ENCODE data around the gene HDAC4.

HDAC4 gene

GRCh38 chr2:239226677-239227581 is 173.9 kb downstream of the HDAC4 start:
- in situ Hi-C loops (cut with MboI; ENCODE audit: low sequenced_read_pairs) = no loop called here

GRCh38 chr2:239225871-239226561 is 174.8 kb downstream of the HDAC4 start:
- in situ Hi-C loops (cut with MboI; ENCODE audit: low sequenced_read_pairs) = no loop called here

GRCh38 chr2:239225371-239225851 is 175.4 kb downstream of the HDAC4 start:
- in situ Hi-C loops (cut with MboI; ENCODE audit: low sequenced_read_pairs) = no loop called here

- in situ Hi-C loops (cut with MboI; ENCODE audit: low sequenced_read_pairs) = no loop called here
Measured at GRCh38 chr2:239224955-239225354, 175.9 kb downstream of the HDAC4 start.

GRCh38 chr2:239224199-239224570 is 176.6 kb downstream of the HDAC4 start:
- in situ Hi-C loops (cut with MboI; ENCODE audit: low sequenced_read_pairs) = no loop called here

- in situ Hi-C loops (cut with MboI; ENCODE audit: low sequenced_read_pairs) = no loop called here
Measured at GRCh38 chr2:239223310-239224198, 177.3 kb downstream of the HDAC4 start.

- in situ Hi-C loops (cut with MboI; ENCODE audit: low sequenced_read_pairs) = no loop called here
Measured at GRCh38 chr2:239222706-239223309, 178.0 kb downstream of the HDAC4 start.

- in situ Hi-C loops (cut with MboI; ENCODE audit: low sequenced_read_pairs) = no loop called here
Measured at GRCh38 chr2:239222312-239222660, 178.5 kb downstream of the HDAC4 start.

- in situ Hi-C loops (cut with MboI; ENCODE audit: low sequenced_read_pairs) = no loop called here
Measured at GRCh38 chr2:239220981-239221396, 179.8 kb downstream of the HDAC4 start.

GRCh38 chr2:239220341-239220740 is 180.5 kb downstream of the HDAC4 start:
- in situ Hi-C loops (cut with MboI; ENCODE audit: low sequenced_read_pairs) = no loop called here

GRCh38 chr2:239216614-239217273 is 184.1 kb downstream of the HDAC4 start:
- in situ Hi-C loops (cut with MboI; ENCODE audit: low sequenced_read_pairs) = no loop called here

- in situ Hi-C loops (cut with MboI; ENCODE audit: low sequenced_read_pairs) = no loop called here
Measured at GRCh38 chr2:239215988-239216613, 184.7 kb downstream of the HDAC4 start.

- in situ Hi-C loops (cut with MboI; ENCODE audit: low sequenced_read_pairs) = no loop called here
Measured at GRCh38 chr2:239215136-239215925, 185.5 kb downstream of the HDAC4 start.

- in situ Hi-C loops (cut with MboI; ENCODE audit: low sequenced_read_pairs) = no loop called here
Measured at GRCh38 chr2:239214725-239215124, 186.1 kb downstream of the HDAC4 start.

- in situ Hi-C loops (cut with MboI; ENCODE audit: low sequenced_read_pairs) = no loop called here
Measured at GRCh38 chr2:239213643-239214101, 187.1 kb downstream of the HDAC4 start.

GRCh38 chr2:239212929-239213642 is 187.7 kb downstream of the HDAC4 start:
- in situ Hi-C loops (cut with MboI; ENCODE audit: low sequenced_read_pairs) = no loop called here

- in situ Hi-C loops (cut with MboI; ENCODE audit: low sequenced_read_pairs) = no loop called here
Measured at GRCh38 chr2:239212121-239212928, 188.5 kb downstream of the HDAC4 start.

Measured in HL-60/S4 treated with phorbol 12-myristate 13-acetate at 8.2 ng/mL for 4 days and 3 days (cell line).